Suppressor macrophage treated with lipopolysaccharide for 4 hours (primary cell): ENCODE data around the gene PCDHGA8.
"Not testable (repeated sequence)": the region's sequence is repeated elsewhere in the genome, so short reads cannot be mapped to it uniquely, and the experiment has no call there.

Experiments used
- DNase-seq: peaks from one replicate; pipeline ENCODE4 v3.0.0-alpha.2; 2020

PCDHGA8 gene

GRCh38 chr5:141392429-141393198 lies at the start of gene PCDHGA8:
TSS of gene PCDHGA8 (plus strand) at chr5:141392633. CDS start at chr5:141392814, 181 bp downstream.
- DNase-seq, result no peak

DNA sequence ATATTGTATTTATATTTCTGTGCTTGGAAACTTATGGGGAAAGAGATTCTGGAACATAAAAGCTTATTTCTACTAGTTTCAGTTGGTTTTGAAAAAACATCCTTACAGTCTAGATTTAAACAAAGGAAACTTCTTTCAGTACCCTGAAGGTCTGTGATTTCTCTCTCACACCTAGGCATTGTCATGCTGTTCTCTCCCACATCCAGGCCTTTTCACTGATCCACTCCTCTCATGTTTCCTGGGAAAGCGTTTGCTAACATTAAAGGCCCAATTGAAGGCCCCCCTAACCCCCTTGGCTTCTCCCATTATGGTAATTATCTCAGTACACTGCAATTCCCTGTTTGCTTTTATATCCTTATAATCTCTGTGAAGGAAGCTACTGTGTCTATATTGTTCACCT lies 49.7 kb upstream of the PCDHGA8 start:
- no peak for DNase-seq

DNA sequence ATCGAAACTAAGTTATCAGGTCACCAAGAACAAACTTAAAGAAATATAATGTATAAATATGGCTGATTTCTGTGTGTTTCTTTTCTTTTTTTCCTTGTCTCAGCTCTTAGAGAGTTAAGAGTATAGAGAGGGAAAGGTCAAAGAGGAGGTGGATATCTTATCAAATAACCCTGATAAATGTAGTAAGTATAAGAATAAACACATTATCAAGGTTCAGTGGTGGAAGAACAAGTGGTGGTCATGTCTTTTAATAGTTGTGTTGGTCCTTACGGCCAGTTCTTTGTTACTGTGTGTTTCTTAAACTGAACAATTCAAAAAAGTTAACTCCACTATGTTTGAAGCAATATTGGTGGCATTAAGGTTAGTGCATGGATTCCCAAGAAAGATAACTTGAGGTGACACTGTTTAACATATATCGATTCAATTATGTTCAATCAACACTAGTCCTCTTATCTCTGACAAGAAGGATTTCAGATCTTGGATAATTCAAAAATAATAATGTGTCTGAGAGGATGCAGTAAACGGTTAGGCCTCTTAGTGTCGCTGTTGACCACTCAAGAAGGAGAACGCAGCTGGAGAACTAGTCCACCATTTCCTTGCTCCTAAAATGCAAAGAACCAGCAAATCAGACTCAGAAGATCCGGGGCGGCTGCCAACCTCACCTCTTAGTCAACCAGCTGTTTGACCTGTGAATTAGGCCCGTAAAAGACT lies 49.0 kb upstream of the PCDHGA8 start, which contains the start of gene PCDHGA3:
Gene PCDHGA3, plus strand, starts transcription at position 588 of the 711 bp plus-strand sequence. CDS start 205 bp downstream, outside the sequence.
- DNase-seq, result no peak

GRCh38 chr5:141343953-141344463 lies 48.4 kb upstream of the PCDHGA8 start:
- DNase-seq, result no peak

DNA sequence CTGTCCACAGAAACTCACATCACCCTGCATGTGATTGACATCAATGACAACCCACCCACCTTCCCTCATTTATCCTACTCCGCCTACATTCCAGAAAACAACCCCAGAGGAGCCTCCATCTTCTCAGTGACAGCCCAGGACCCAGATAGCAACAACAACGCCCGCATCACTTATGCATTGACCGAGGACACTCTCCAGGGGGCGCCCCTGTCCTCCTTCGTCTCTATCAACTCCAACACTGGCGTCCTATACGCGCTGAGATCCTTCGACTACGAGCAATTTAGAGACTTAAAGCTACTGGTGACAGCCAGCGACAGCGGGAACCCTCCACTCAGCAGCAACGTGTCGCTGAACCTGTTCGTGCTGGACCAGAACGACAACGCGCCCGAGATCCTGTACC lies 47.1 kb upstream of the PCDHGA8 start:
- DNase-seq, result no peak

- DNase-seq, result not testable (repeated sequence)
Measured at GRCh38 chr5:141346017-141346416, 46.4 kb upstream of the PCDHGA8 start.

DNA sequence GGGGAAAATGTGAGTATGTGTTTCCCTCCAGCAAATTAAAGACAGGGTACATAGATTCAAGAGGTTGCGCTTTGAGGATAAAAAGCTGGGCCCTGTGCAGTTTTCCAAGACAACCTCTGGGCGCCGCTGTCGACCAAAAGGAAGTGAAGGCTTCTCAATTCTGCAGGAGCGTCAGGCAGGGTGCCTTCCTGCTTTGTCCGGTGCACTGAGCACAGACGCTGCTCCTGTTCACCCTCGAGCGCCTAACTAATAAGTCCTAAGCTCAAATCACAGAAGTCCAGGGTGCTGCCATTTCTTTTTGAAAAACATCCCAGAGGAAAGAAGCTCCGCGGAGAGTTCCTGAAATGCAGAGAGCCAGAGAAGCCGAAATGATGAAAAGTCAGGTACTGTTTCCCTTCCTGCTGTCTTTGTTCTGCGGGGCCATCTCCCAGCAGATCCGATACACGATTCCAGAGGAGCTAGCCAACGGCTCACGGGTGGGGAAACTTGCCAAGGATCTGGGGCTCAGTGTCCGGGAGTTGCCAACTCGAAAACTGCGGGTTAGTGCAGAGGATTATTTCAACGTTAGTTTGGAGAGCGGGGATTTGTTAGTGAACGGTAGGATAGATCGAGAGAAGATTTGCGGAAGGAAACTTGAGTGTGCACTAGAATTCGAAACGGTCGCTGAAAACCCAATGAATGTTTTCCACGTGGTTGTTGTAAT lies 42.4 kb upstream of the PCDHGA8 start, which contains the start of gene PCDHGB1:
Gene PCDHGB1, plus strand, starts transcription at position 183 of the 703 bp plus-strand sequence. Its CDS starts 162 bp downstream, at position 345.
- DNase-seq, result no peak

- no peak for DNase-seq
Measured at GRCh38 chr5:141351591-141351990, 40.8 kb upstream of the PCDHGA8 start.

DNA sequence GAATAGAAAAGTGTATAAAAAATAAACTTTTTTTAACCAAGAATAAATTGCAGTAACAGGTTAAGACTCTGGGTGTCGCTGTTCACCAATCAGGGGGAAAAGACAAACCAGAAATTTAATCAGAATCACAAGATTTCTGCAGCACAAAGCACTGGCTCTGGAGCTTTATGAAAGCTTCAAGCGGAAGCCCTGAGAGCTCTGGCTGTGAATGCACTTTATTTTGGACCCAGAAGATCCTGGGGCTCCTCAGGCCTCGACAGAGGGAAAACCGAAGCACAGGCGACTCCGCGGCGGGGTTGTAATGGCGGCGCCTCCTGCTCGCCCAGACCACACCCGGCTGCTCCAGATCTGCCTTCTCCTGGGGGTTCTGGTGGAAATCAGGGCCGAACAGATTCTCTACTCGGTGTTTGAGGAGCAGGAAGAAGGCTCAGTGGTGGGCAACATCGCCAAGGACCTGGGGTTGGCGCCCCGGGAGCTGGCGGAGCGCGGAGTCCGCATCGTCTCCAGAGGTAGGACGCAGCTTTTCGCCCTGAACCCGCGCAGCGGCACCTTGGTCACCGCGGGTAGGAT lies 37.4 kb upstream of the PCDHGA8 start, which contains the start of gene PCDHGA4:
Gene PCDHGA4, plus strand, starts transcription at position 122 of the 570 bp plus-strand sequence. Its CDS starts 87 bp downstream, at position 209.
- no peak for DNase-seq

DNA sequence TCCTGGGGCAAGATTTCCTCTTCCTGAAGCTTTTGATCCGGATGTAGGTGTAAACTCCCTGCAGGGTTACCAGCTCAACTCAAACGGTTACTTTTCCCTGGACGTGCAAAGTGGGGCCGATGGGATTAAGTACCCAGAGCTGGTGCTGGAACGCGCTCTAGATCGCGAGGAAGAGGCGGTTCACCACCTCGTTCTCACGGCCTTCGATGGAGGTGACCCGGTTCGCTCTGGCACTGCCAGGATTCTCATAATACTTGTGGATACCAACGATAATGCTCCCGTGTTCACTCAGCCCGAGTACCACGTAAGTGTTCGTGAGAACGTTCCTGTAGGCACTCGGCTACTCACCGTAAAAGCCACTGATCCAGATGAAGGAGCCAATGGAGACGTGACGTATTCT lies 36.8 kb upstream of the PCDHGA8 start:
- DNase-seq, result no peak

GRCh38 chr5:141356133-141356532 lies 36.3 kb upstream of the PCDHGA8 start:
- no peak for DNase-seq

DNA sequence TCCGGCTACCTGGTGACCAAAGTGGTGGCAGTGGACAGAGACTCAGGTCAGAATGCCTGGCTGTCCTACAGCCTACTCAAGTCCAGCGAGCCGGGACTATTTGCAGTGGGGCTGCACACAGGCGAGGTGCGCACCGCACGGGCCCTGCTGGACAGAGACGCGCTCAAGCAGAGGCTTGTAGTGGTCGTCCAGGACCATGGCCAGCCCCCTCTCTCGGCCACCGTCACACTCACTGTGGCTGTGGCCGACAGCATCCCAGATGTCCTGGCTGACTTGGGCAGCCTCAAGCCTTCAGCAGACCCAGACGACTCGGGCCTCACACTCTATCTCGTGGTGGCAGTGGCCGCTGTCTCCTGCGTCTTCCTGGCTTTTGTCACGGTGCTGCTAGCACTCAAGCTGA lies 35.5 kb upstream of the PCDHGA8 start:
- no peak for DNase-seq

DNA sequence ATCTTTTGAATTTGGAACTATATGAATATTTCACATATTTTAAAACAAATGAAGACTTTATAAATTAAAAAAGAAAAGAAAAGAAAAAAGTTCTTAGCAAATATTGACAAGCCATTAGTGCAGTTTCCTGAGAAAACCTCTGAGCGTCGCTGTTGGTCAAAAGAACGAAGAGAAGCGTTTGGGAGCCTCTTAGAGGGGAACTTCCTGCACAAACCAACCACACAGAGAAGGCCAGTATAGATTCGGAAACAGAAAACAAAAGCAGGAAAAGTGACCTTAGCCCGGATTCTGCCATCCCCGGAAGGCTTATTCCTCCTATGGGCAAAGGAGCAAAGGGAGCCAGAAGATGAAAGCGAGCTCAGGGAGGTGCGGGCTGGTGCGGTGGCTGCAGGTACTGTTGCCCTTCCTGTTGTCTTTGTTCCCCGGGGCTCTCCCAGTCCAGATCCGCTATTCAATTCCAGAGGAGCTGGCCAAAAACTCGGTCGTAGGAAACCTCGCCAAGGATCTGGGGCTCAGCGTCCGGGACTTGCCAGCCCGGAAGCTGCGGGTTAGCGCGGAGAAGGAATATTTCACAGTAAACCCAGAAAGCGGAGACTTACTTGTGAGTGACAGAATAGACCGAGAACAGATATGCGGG lies 32.5 kb upstream of the PCDHGA8 start, which contains the start of gene PCDHGB2:
Gene PCDHGB2, plus strand, starts transcription at position 205 of the 637 bp plus-strand sequence. Its CDS starts 142 bp downstream, at position 347.
- DNase-seq, result peak; percentile 29

DNA sequence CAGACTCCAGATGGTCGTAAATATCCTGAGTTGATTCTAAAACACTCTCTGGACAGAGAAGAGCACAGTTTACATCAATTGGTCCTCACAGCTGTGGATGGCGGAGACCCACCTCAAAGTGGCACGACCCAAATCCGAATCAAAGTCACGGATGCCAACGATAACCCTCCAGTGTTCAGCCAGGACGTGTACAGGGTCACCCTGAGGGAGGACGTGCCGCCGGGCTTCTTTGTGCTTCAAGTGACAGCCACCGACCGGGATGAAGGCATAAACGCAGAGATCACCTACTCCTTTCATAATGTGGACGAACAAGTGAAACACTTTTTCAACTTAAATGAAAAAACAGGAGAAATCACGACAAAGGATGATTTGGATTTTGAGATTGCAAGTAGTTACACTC lies 31.7 kb upstream of the PCDHGA8 start:
- DNase-seq, result no peak

- DNase-seq, result no peak
Measured at GRCh38 chr5:141362719-141363118, 29.7 kb upstream of the PCDHGA8 start.

DNA sequence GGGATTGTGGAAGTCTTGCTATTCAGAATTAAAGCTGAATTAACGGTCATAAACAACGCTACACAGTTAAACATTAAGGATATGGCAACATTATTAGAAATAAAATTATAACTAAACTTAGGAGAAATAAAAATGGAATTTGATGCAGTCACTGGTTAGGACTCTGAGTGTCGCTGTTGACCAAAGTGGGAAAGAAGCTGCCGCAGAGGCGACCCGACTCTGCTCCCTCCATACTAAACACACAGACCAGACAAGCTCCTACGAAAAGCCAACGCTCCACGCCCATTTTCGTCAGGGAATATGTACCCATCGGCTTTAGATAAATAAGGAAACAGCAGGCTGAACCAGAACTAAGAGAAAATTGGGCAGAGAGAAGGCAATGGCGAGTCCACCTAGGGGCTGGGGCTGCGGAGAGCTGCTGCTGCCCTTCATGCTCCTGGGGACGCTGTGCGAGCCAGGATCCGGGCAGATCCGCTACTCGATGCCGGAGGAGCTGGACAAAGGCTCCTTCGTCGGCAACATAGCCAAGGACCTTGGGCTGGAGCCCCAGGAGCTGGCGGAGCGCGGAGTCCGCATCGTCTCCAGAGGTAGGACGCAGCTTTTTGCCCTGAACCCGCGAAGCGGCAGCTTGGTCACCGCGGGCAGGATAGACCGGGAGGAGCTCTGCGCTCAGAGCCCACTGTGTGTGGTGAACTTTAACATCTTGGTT lies 28.3 kb upstream of the PCDHGA8 start, which contains the start of gene PCDHGA5:
Gene PCDHGA5, plus strand, starts transcription at position 211 of the 709 bp plus-strand sequence. Its CDS starts 169 bp downstream, at position 380.
- DNase-seq, result no peak

DNA sequence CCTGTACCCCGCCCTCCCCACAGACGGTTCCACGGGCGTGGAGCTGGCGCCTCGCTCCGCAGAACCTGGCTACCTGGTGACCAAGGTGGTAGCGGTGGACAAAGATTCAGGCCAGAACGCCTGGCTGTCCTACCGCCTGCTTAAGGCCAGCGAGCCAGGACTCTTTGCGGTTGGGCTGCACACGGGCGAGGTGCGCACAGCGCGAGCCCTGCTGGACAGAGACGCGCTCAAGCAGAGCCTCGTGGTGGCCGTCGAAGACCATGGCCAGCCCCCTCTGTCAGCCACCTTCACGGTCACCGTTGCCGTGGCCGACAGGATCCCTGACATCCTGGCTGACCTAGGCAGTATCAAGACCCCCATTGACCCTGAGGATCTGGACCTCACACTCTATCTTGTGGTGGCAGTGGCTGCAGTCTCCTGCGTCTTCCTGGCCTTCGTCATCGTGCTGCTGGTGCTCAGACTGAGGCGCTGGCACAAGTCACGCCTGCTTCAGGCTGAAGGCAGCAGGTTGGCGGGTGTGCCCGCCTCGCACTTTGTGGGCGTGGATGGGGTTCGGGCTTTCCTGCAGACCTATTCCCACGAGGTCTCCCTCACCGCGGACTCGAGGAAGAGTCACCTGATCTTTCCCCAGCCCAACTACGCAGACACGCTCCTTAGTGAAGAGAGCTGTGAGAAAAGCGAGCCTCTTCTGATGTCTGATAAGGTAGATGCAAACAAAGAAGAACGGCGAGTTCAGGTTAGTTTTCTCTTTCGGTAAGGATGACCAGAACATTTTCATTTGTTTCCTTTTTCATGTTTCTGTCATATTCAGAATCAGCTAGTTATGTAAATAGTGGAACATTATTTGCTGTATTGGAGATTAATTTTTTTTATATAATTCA lies 26.2 kb upstream of the PCDHGA8 start:
- DNase-seq, result no peak

DNA sequence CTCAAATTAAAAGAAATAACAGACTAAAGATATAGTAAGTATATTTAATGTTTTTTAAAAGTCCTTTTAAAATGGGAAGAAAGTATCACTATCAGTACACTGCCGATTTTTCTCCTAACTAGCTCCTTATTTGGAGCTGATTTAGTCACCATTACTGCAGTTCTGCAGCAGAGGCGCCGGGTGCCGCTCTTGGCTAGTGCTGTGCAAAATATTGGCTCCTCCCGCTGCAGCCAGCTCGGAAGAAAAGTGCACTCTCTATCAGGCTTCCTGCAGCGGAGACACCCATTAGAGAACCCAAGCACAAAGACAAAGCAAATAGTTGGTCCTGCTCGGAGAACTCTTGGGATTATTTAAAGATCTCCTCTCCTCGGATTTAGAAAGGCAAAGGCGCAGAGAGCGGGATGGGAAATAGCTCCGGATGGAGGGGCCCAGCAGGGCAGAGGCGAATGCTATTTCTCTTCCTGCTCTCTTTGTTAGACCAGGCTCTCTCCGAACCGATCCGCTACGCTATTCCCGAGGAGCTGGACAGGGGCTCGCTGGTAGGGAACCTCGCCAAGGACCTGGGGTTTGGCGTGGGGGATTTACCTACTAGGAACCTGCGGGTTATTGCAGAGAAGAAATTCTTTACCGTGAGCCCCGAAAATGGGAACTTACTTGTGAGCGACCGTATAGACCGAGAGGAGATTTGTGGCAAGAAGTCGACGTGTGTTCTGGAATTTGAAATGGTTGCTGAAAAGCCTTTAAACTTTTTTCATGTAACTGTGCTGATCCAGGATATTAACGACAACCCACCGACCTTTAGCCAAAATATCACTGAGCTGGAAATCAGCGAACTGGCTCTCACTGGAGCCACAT lies 22.2 kb upstream of the PCDHGA8 start, which contains the start of gene PCDHGB3:
Gene PCDHGB3, plus strand, starts transcription at position 249 of the 855 bp plus-strand sequence. Its CDS starts 153 bp downstream, at position 402.
- peak; percentile 22 for DNase-seq
